Endothelial cell of umbilical vein (primary cell): Measurements from ENCODE around the gene SEC14L1.

Source experiments
- POLR2A ChIP-seq: IDR thresholded peaks from 2 replicates; pipeline ENCODE4 v1.6.1; 2012; ENCODE audit warnings: low read depth, mild to moderate bottlenecking, control low read depth, low read length
- POLR2AphosphoS5 ChIP-seq: IDR thresholded peaks from 2 replicates; pipeline ENCODE4 v1.6.1; 2012; ENCODE audit warnings: low read depth, mild to moderate bottlenecking, control low read depth, low read length, moderate library complexity; ENCODE audit not compliant: insufficient read depth
- TF ChIP-seq, protein P1 (sequence below), 2 donors: IDR thresholded peaks; 1 replicate in 1 of 2; 2 replicates in 1 of 2; pipeline ENCODE4 v1.5.1; 2011; ENCODE audit warnings: low read length in 2 of 2, mild to moderate bottlenecking in 2 of 2, moderate library complexity in 2 of 2, control low read depth in 1 of 2, inconsistent platforms in 1 of 2, low read depth in 1 of 2; ENCODE audit not compliant: insufficient read depth in 1 of 2; ENCODE audit errors: extremely low read depth in 1 of 2

DNA sequence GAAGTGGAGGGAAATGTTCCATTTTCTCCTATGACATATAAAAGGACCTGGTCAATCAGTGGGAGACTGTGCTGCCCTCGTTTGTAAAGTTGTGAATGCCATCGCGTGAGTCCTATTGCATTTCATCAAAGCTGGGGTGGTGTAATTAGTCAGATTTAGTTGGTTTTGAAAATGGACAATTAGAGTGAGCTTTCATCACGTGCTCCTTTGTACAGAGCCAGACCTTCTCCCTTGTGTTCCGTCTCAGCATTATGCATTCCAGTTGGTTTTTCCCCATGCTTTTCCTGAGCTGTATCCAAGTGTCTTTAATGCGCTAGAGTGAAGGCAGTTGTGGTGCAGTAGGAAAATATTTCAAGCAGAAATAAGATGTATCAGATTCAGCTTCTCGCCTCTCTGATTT is 10.4 kb downstream of the SEC14L1 start:
- TF ChIP-seq, protein P1, sequence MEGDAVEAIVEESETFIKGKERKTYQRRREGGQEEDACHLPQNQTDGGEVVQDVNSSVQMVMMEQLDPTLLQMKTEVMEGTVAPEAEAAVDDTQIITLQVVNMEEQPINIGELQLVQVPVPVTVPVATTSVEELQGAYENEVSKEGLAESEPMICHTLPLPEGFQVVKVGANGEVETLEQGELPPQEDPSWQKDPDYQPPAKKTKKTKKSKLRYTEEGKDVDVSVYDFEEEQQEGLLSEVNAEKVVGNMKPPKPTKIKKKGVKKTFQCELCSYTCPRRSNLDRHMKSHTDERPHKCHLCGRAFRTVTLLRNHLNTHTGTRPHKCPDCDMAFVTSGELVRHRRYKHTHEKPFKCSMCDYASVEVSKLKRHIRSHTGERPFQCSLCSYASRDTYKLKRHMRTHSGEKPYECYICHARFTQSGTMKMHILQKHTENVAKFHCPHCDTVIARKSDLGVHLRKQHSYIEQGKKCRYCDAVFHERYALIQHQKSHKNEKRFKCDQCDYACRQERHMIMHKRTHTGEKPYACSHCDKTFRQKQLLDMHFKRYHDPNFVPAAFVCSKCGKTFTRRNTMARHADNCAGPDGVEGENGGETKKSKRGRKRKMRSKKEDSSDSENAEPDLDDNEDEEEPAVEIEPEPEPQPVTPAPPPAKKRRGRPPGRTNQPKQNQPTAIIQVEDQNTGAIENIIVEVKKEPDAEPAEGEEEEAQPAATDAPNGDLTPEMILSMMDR (IDR thresholded peaks at IDR 0.05; ENCODE audit: extremely low read depth in 1 of 2, insufficient read depth in 1 of 2, low read depth in 1 of 2, low read length in 2 of 2): no peak
- TF ChIP-seq POLR2AphosphoS5: no peak
- TF ChIP-seq POLR2A: no peak
